Endothelial cell of umbilical vein (primary cell): ENCODE results near the gene SPEF1. TPM values are rescaled to one million over a fixed set of nuclear protein-coding genes. Genes with fewer than 3 reads are reported as not detected.

Experiments
- BruUV-seq: library from RNA; stranded (reverse); fragments of 400-500 nt; replicated peaks from 2 replicates; lab custom pipeline; 2021; lab: Mats Ljungman, UMichigan
- CTCF ChIA-PET: fragments of 300-600, 350-600 bp; sonication (Branson Sonifier 250); formaldehyde crosslinking; loops from one replicate; lab custom pipeline; 2021; ENCODE audit warnings: antibody characterized with exemption, inconsistent platforms; lab: Charles Lee
- POLR2A ChIA-PET: fragments of 300-600, 350-600 bp; sonication (Branson Sonifier 250); formaldehyde crosslinking; loops from one replicate; lab custom pipeline; 2021; ENCODE audit warnings: antibody characterized with exemption, inconsistent platforms; lab: Charles Lee
- DNase-seq: peaks from one replicate; pipeline ENCODE4 v3.0.0-alpha.2; 2011; ENCODE audit warnings: low read depth, low spot score
- FAIRE-seq: peaks from 2 replicates; lab custom pipeline; 2011; peaks lifted over from hg19 to GRCh38; lab: Jason Lieb, UNC
- H2AFZ ChIP-seq: 2 replicates; pipeline ENCODE4 v1.6.0; 2012; ENCODE audit warnings: low read depth, low read length, control low read depth, inconsistent platforms
- H3K27ac ChIP-seq: 2 replicates; pipeline ENCODE4 v1.5.1; 2011; ENCODE audit warnings: low read depth, mild to moderate bottlenecking, control low read depth, low read length, moderate library complexity; ENCODE audit not compliant: insufficient read depth
- H3K27me3 ChIP-seq, 2 experiments: 2 replicates each; pipeline versions ENCODE4 v1.6.0 to v1.6.1; 2011; ENCODE audit warnings: low read length in 2 of 2, mixed read lengths in 1 of 2; ENCODE audit not compliant: control insufficient read depth in 2 of 2, insufficient read depth in 2 of 2
- H3K36me3 ChIP-seq, 2 experiments: 2 replicates in 1 of 2; 3 replicates in 1 of 2; pipeline ENCODE4 v1.5.1; 2011; ENCODE audit warnings: low read length in 2 of 2, mild to moderate bottlenecking in 1 of 2, moderate library complexity in 1 of 2; ENCODE audit not compliant: control insufficient read depth in 2 of 2, insufficient read depth in 2 of 2; ENCODE audit errors: extremely low read depth in 1 of 2
- H3K4me1 ChIP-seq: 3 replicates; pipeline ENCODE4 v1.5.1; 2011; ENCODE audit warnings: mild to moderate bottlenecking, low read length; ENCODE audit not compliant: control insufficient read depth, insufficient read depth; ENCODE audit errors: extremely low read depth
- H3K4me2 ChIP-seq: 2 replicates; pipeline ENCODE4 v1.6.1; 2011; ENCODE audit warnings: low read length, control low read depth, mixed read lengths; ENCODE audit not compliant: insufficient read depth
- H3K4me3 ChIP-seq, 3 experiments: fragments of 200-600 bp in 1 of 3; sonication (generic), shearing (Covaris generic) in 1 of 3; replicated peaks in 1 of 3; 2 replicates each; pipeline ENCODE4 v1.5.1; 2011 to 2016; ENCODE audit warnings: control low read depth in 3 of 3, low read length in 3 of 3, mild to moderate bottlenecking in 2 of 3, inconsistent platforms in 1 of 3, low read depth in 1 of 3, moderate library complexity in 1 of 3; ENCODE audit not compliant: insufficient read depth in 1 of 3
- H3K79me2 ChIP-seq: 2 replicates; pipeline ENCODE4 v1.6.0; 2012; ENCODE audit warnings: low read length, inconsistent platforms; ENCODE audit not compliant: control insufficient read depth, insufficient read depth
- H3K9ac ChIP-seq: replicated peaks from 2 replicates; pipeline ENCODE3; 2011; ENCODE audit warnings: low read length, control low read depth; ENCODE audit not compliant: insufficient read depth; ENCODE audit errors: extremely low read depth
- H3K9me1 ChIP-seq: replicated peaks from 3 replicates; pipeline ENCODE4 v1.6.0; 2011; ENCODE audit warnings: mild to moderate bottlenecking, low read length; ENCODE audit not compliant: control insufficient read depth, insufficient read depth; ENCODE audit errors: extremely low read depth
- H3K9me3 ChIP-seq: replicated peaks from 2 replicates; pipeline ENCODE4 v1.5.1; 2012; ENCODE audit warnings: low read length, inconsistent platforms; ENCODE audit not compliant: control insufficient read depth, insufficient read depth
- H4K20me1 ChIP-seq: replicated peaks from 2 replicates; pipeline ENCODE3; 2011; ENCODE audit warnings: mild to moderate bottlenecking, low read length; ENCODE audit not compliant: control insufficient read depth, insufficient read depth; ENCODE audit errors: extremely low read depth
- EZH2 ChIP-seq: IDR thresholded peaks from 2 replicates; pipeline ENCODE4 v1.6.1; 2012; ENCODE audit warnings: borderline replicate concordance, low read depth, mild to moderate bottlenecking, moderate library complexity, low read length, inconsistent platforms; ENCODE audit not compliant: severe bottlenecking
- FOS ChIP-seq: IDR thresholded peaks from 2 replicates; pipeline ENCODE4 v1.6.1; 2011; ENCODE audit warnings: mild to moderate bottlenecking, low read length, moderate library complexity, borderline replicate concordance; ENCODE audit not compliant: insufficient read depth
- POLR2A ChIP-seq: IDR thresholded peaks from 2 replicates; pipeline ENCODE4 v1.6.1; 2012; ENCODE audit warnings: low read depth, mild to moderate bottlenecking, control low read depth, low read length
- dilution Hi-C: fragments of 300-500 bp; cut with MboI; formaldehyde crosslinking; loops from one replicate; pipeline ENCODE4 v1.15.0; 2019; ENCODE audit warnings: low sequenced_read_pairs; ENCODE audit not compliant: extremely low pct_ligation_motif_present
- intact Hi-C: fragments of 100-400 bp; cut with micrococcal nuclease; formaldehyde crosslinking; loops from one replicate; pipeline ENCODE4 v1.10.0; 2022
- polyA plus RNA-seq, 4 experiments: library from polyadenylated mRNA; depleted of rRNA in 3 of 4; stranded (reverse) in 3 of 4; unstranded in 1 of 4; fragments of >200 nt; gene quantifications; 2 replicates each; pipeline versions ENCODE4 v1.2.1 to v1.2.3, GENCODE V29; 2011 to 2012; ENCODE audit warnings: missing spikeins in 1 of 4
- total RNA-seq: library from RNA; stranded (reverse); gene quantifications from 2 replicates; pipeline ENCODE4 v1.2.3, GENCODE V29; 2021
- TF ChIP-seq, protein P1 (sequence below), 2 donors: IDR thresholded peaks; 1 replicate in 1 of 2; 2 replicates in 1 of 2; pipeline ENCODE4 v1.5.1; 2011; ENCODE audit warnings: low read length in 2 of 2, mild to moderate bottlenecking in 2 of 2, moderate library complexity in 2 of 2, control low read depth in 1 of 2, inconsistent platforms in 1 of 2, low read depth in 1 of 2; ENCODE audit not compliant: insufficient read depth in 1 of 2; ENCODE audit errors: extremely low read depth in 1 of 2

SPEF1 gene
- total and polyA plus RNA-seq, 2 donors (not counting 3 experiments of a cell fraction or from before 2014, with no cell fraction given): 0.07 to 0.44 TPM

GRCh38 chr20:3734111-3734843, 47.0 kb downstream of the SPEF1 start:
- ChIA-PET CTCF (interaction anchor here (1.4 to 2.2 kb wide), 3 partner anchors 11 to 34 kb away, joined by 3 to 5 read pairs (median 5); no protein-coding TSS in a partner anchor), POLR2A (no interaction called here)
- Histone ChIP-seq H3K4me3 (no peak overlapping the region), H3K9ac (no peak overlapping the region), H3K4me1 (peaks cover 5% of the 10 kb centered on the region), H3K27me3 (peaks cover 0 to 3% of the 10 kb centered on the region in 2 experiments), H3K36me3 (no peaks in the 10 kb centered on the region), H3K9me3 (no peaks in the 10 kb centered on the region), H3K79me2 (no peaks in the 10 kb centered on the region), H3K9me1 (no peaks in the 10 kb centered on the region), H2AFZ (no peak overlapping the region), H3K27ac (no peak overlapping the region), H4K20me1 (no peaks in the 10 kb centered on the region), H3K4me2 (no peak overlapping the region)
- DNase-seq: no peak
- no TSS peak for BruUV-seq
- dilution Hi-C loops: no loop called here
- FAIRE-seq: no peak
- intact Hi-C loops: no loop called here
- TF ChIP-seq FOS (no peak), POLR2A (peak; percentile 30), EZH2 (no peak)
- TF ChIP-seq, protein P1, sequence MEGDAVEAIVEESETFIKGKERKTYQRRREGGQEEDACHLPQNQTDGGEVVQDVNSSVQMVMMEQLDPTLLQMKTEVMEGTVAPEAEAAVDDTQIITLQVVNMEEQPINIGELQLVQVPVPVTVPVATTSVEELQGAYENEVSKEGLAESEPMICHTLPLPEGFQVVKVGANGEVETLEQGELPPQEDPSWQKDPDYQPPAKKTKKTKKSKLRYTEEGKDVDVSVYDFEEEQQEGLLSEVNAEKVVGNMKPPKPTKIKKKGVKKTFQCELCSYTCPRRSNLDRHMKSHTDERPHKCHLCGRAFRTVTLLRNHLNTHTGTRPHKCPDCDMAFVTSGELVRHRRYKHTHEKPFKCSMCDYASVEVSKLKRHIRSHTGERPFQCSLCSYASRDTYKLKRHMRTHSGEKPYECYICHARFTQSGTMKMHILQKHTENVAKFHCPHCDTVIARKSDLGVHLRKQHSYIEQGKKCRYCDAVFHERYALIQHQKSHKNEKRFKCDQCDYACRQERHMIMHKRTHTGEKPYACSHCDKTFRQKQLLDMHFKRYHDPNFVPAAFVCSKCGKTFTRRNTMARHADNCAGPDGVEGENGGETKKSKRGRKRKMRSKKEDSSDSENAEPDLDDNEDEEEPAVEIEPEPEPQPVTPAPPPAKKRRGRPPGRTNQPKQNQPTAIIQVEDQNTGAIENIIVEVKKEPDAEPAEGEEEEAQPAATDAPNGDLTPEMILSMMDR (IDR thresholded peaks at IDR 0.05; ENCODE audit: extremely low read depth in 1 of 2, insufficient read depth in 1 of 2, low read depth in 1 of 2, low read length in 2 of 2): no peak
